Epithelial cell of prostate (primary cell): Measurements from ENCODE around the gene ORMDL3.

ENCODE experiments used
- DNase-seq: peaks from one replicate; pipeline ENCODE4 v3.0.0-alpha.2; 2011; ENCODE audit warnings: low read depth, low spot score
- H3K27ac ChIP-seq: fragments of 450-650 bp; 2 replicates; pipeline ENCODE4 v1.5.1; 2017; ENCODE audit warnings: mild to moderate bottlenecking

The ORMDL3 gene, protein sequence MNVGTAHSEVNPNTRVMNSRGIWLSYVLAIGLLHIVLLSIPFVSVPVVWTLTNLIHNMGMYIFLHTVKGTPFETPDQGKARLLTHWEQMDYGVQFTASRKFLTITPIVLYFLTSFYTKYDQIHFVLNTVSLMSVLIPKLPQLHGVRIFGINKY

DNA sequence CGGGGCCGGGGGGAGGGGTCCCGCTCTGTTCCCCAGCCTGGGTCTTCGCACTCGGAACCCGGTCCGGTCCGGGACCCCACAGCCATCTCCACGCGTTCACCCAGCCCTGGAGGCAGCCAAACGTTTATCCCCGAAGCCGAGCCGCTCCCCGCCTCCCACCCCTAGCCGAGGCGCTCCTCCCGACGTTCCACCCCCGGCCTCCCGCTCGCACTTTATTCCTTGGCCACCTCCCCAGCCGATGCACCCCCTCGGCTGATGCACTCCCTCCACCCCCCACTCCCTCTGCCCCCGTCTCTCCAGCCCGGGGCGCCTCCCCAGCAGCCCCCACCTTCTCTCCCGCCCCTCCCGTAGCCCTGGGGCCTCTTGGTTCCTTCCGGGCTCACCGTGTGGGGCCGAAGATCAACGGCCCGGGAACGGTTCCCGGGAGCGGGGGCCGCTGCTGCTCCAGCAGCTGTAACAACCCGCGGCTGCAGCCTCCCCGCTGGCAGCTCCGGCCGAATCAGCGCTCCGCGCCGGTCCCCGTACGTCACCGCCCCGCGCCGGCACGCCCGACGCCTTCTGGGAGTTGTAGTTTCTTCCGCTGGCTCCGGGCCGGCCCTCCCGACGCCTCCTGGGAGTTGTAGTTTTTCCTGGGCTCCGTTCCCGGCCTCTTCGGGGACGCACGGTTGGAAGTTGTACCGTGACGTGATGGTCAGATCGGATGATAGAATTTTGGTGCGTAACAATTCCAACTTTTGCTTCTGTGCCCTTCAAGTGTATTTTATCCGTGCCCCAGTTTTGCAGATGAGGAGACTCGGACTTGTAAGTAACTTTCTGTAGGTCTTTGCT is at the start of gene ORMDL3, which contains the start of gene LRRC3C:
Gene ORMDL3, minus strand, starts transcription at position 501 of the 828 bp plus-strand sequence. CDS start 3,398 bp downstream, outside the sequence.
Gene LRRC3C, plus strand, starts transcription at position 632 of the 828 bp plus-strand sequence. CDS start 13,792 bp downstream, outside the sequence.
- peak; percentile 55 for DNase-seq
- H3K27ac ChIP-seq = peak within 1 kb of the TSS; percentile 82

DNA sequence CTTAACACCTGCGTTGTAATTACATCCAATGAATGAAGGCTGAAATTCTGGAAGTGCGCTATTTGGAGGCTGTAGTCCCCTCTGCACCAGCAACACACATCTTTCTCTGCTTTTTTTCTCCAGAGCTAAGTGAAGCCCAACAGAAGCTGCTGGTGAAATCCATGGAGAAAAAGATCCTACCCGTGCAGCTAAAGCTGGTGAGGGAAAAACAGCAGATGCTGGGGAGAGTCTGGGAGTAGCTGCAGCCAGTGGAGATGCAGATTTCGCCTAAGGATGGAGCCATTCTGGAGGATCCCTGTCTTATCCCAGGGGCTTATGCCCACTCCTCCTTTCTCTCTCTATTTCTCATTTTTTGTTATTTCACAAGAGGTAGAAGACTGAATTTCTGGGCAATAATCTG is 48.4 kb upstream of the ORMDL3 start:
- no peak overlapping the region for H3K27ac ChIP-seq
- DNase-seq = no peak

DNA sequence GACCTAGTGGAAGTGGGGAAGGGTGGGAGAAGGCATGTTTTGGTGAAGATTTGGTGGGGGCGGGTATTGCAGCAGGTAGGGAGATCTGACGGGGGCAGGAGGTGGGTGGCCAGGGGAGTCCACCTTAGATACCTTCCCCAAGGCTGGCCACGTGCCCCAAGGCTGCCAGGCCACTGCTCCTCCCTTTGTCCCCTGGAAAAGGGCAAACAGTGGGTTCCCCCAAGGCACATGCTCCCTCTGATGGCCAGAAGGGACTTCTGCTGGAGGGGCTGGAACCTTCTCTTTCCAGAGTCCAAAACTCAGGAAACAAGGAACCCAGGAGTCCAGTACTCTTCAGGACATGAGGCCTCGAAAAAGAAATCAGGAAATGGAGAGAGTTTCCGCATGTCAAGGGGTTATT is 47.0 kb upstream of the ORMDL3 start:
- peak overlapping the region; percentile 49 for H3K27ac ChIP-seq
- DNase-seq = no peak

DNA sequence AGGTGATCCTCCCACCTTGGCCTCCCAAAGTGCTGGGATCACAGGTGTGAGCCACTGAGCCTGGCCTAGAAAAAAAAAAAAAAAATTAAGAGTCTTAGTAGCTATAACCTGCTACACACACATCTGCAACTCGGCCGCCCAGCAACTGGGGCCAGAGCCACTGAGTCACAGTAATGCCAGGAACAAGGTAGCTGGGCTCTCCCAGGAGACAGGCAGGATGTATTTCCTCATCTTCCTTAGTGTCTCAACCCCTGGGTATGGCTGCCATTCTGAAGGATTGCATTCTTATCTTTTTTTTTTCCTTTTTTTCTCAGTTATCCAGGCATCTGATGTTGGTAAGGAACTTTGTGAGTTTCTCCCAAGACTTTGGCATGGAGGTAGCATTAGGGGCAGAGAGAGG is 46.1 kb upstream of the ORMDL3 start:
- peak; percentile 40 for DNase-seq
- peak overlapping the region; percentile 49 for H3K27ac ChIP-seq

DNA sequence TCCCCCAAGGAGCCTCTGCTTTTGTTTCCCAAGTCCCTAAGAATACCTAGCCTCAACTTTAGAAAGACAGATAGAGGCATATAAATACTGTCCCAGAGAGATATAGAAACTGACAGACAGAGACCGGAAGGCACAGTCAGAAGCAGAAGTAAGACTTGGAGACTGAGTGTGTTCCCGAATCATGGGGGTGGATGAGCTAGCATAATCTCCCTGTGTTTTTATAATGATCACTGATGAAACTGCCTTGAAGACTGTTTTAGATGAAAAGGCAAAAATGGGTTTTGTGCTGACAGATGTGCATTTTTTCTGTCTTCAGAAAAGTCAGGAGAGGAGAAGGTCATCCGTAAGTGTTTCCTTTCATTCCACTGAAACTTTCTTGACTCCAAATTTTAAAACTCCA is 44.9 kb upstream of the ORMDL3 start:
- no peak overlapping the region for H3K27ac ChIP-seq

DNA sequence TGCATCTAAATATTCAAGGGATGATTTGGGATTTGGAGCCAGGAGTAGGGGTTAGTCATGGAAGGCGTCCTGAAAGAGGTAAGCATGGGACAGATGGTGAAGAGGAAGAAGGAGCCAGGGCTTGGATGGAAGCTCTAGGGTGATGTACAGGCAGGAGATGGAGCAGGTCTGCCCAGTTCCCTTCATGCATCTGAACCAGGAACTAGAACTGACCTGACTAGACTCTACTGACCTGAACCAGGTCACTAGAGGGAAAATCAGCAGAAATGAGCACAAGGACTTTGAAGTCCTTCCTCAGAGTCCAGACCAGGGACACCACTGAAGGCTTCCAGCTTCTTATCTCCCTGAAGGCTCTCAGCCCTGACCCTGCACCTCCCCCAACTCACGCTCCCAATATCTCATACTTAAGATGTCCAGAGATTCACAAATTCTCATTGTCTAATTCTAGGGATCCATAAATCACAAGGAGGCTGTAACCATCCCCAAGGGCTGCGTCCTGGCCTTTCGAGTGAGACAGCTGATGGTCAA is 43.7 kb upstream of the ORMDL3 start:
- no peak overlapping the region for H3K27ac ChIP-seq
- no peak for DNase-seq

More for the DNA sequence above, 44.9 kb upstream of the ORMDL3 start:
- DNase-seq = no peak

DNA sequence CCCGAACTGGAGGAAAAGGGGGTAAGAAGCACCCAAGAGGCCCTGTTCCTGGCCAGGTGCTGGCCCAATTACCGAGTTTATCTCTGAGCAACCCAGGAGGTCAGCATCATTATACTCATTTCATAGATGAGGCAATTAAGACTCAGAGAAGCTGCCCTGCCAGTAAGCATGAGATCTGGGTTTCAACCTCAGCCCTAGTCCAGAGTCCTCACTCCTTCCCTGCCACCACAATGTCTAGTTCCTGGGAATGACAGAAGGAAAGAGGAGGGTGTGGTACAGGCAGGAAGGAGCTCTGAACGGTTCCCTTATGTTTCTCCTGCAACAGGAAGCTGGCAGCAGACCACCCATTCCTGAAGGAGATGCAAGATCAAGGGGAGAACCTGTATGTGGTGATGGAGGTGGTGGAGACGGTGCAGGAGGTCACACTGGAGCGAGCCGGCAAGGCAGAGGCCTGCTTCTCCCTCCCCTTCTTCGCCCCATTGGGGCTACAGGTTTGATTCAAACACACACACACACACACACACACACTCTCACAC is 42.8 kb upstream of the ORMDL3 start:
- no peak for DNase-seq

DNA sequence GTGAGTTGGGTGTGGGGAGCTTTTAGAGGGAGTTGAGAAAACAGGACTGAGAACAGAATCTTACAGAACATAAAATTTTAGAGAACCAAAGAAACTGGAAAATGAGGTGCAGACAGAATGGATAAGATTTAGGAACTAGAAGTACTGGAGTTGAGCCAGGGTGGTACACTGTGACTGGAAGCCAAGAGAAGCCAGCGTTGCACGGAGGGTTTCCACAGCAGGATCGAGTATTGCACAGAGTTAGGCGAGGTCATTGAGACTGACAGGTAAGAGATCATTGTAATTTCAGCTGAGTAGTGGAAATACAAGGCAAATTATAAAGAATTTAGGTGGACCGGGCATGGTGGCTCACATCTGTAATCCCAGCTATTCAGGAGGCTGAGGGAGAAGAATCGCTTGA is 42.0 kb upstream of the ORMDL3 start:
- H3K27ac ChIP-seq = no peak overlapping the region
- no peak for DNase-seq

More for the DNA sequence above, 42.8 kb upstream of the ORMDL3 start:
- no peak overlapping the region for H3K27ac ChIP-seq

DNA sequence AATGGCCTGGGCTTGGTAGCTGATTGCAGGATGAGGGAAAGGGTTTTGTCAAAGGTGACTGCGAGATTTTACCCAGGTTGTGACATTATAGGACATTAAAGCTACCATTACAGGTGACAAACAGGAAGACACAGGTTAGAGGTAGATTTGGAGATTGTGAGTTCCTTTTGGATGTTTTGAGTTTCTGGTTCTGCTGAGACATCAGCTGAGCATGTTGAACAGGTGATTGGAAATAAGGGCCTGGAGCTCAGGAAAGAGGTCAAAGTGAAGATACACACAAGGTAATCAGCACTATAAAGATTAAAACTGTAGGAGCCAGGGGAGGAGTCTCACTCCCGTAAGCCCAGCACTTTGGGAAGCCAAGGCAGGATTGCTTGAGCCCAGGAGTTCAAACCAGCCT is 41.4 kb upstream of the ORMDL3 start:
- no peak overlapping the region for H3K27ac ChIP-seq
- DNase-seq = no peak

DNA sequence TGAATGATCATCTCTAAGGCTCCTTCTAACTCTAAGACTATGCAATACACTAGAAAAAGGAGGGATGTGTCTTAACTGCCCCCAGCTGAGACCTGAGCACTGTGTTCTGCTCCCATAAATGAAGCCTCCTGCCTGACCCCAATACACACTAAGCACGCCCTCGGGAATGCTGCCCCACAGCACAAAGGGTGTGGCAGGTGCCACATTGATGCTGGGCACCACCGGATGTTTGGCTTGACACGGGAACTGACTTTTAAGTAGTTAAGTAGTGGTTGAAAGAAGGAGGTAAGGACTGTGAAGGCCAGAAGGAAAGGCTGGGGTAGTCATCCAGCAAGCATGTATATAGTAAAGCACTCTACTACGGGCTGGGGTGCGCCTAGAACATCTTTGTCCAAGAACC is 39.4 kb upstream of the ORMDL3 start:
- peak overlapping the region; percentile 32 for H3K27ac ChIP-seq
- no peak for DNase-seq

DNA sequence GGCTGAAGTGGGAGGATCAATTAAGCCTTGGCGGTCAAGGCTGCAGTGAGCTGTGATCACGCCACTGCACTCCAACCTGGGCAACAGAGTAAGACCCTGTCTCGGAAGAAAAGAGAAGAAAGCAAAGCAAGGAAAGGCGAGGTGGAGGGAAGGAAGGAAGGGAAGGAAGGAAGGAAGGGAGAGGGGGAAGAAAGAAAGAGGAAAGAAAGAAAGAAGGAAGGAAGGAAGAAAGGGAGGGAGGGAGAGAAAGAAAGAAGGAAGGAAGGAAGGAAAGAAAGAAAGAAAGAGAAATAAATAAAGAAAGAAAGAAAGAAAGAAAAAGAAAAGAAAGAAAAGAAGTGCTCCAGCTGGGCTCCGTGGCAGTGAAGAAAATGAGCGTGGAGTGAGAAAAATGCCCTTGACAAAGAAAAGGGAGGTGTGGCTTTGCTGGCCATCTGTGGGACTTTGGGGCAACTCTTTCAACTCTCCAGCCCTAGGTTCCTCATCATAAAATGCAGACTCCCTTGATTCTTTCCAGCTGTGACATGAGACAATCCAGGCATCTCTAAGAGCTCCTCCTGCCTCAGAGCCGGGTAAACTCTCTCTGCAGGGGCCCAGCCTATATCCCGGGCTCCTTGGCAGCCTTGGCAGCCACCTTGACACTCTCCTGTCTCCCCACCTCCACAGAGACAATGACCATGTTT is 37.8 kb upstream of the ORMDL3 start:
- DNase-seq = no peak
- no peak overlapping the region for H3K27ac ChIP-seq

DNA sequence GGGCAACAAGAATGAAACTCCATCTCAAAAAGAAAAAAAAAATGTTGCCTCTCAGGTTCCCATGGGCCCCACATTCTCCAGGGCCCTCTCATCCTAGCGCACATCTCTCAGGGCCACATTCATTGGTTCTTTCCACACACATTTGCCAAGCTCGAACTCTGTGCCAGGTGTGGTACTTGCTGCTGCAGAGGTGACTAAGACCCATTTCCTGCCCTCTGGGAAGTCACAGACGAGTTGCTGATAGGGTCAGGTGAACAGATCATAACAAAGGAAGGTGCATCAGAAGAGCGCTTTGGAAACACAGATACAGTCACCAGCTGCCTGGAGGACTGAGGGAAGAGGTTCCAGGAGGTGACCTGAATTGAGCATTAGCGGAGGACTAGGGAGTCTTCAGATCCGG is 36.4 kb upstream of the ORMDL3 start:
- DNase-seq = peak; percentile 94
- H3K27ac ChIP-seq = peak overlapping the region; percentile 84

DNA sequence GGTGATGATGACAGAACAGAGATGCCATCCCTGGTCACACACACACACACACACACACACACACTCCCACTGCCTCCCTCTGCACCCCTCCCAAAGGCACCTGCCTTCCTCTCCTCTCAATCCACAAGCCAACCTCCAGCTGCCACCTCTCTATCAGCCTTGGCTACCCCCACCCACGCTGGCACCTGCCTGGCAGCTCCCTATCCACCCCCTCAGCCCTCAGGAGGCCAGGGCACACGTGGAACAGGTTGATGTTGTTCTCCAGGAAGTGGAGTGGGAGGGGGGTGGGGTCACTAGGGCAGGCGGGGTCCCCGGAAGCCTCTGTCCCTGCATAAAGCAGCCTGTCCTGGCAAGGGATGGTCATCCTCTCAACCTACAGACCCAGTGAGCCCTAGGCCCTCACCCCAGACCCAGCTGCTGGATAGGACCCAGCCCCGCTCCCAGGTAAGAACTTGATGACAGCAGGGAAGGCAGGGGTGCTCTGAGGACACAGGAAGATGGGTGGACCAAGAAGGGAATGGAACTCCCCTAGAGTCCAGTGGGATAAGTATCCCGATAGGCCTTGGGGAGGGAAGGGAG is 35.3 kb upstream of the ORMDL3 start, which contains the start of gene GSDMA:
Gene GSDMA, plus strand, starts transcription at position 363 of the 579 bp plus-strand sequence. CDS start 2,684 bp downstream, outside the sequence.
- H3K27ac ChIP-seq = peak within 1 kb of the TSS; percentile 84
- DNase-seq = no peak

DNA sequence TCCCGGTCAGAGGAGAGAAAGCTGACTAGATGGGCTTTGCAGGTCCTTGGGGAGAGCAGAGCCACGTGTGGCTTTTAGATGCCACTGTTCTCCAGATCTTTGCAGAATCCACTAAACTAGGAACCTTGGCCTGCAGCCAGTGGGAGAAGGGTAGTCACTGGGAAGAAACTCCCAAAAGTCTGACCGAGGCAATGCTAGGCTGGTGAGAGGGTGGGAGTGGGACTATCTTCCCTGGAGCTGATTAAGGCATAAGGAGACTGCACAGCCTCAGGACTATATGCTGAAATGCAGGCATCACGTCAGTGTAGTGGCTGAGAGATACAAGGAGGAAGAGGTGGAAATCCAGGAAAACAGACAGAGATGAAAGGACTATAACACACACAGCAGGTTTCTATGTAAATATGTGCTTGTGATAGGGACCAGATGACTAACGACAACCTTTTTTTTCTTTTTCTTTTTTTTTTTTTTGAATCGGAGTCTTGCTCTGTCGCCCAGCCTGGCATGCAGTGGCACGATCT is 33.2 kb upstream of the ORMDL3 start:
- DNase-seq = no peak
- H3K27ac ChIP-seq = no peak overlapping the region

DNA sequence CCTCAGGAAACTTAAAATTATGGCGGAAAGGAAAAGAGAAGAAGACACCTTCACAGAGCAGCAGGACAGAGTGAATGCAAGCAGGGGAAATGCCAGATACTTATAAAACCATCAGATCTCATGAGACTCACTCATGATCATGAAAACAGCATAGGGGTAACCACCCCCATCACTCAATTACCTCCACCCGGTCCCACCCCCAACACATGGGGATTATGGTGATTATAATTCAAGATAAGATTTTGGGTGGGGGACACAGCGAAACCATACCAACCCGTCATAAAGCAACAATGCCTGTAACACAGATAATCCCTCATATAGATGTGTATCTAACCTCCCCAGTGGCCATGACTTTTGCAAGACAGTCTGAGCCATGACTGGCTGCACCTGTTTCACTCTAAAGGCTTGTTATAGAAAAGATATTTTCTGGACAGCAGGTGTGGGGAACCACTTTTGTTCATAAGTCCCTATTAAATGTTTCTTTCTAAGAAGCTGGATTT is 28.4 kb upstream of the ORMDL3 start:
- no peak for DNase-seq
- no peak overlapping the region for H3K27ac ChIP-seq

DNA sequence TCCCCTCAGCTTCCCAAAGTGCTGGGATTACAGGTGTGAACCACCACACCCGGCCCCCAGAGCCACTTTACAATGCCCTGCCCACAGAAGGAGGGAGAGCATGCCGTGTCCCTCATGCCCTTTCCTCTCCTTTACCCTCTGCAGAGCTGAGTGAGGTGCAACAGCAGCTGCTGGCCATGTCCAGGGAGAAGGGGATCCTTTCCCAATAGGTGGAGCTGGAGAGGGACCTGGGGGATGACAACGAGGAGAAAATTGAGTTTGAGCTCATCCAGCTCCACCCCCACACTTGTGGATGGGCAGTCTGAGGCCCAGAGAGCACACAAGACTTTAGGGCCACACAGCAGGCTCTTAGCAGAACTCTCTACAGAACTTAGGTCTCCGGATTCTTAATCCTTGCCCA is 27.5 kb upstream of the ORMDL3 start:
- H3K27ac ChIP-seq = no peak overlapping the region
- DNase-seq = no peak

DNA sequence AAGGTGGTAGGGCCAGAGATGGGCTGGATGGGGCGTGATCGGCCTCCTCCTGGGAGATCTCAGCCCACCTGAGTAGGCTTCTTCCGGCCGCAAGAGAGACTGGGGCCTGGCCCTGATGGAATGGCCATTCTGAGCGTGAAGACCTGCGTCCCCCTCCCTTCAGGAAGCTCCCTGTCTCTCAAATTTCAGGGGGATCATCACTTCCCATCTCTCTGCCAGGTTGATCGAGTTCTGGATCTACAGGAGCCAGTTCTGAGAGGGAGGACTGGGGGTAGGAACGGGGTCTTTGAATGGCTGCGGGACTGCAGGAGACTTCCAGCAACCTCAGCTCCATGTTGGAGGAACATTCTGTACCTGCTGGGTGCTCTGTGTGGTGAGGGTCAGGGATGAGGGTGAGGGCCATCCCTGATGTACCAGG is 26.1 kb upstream of the ORMDL3 start:
- H3K27ac ChIP-seq = no peak overlapping the region
- no peak for DNase-seq

DNA sequence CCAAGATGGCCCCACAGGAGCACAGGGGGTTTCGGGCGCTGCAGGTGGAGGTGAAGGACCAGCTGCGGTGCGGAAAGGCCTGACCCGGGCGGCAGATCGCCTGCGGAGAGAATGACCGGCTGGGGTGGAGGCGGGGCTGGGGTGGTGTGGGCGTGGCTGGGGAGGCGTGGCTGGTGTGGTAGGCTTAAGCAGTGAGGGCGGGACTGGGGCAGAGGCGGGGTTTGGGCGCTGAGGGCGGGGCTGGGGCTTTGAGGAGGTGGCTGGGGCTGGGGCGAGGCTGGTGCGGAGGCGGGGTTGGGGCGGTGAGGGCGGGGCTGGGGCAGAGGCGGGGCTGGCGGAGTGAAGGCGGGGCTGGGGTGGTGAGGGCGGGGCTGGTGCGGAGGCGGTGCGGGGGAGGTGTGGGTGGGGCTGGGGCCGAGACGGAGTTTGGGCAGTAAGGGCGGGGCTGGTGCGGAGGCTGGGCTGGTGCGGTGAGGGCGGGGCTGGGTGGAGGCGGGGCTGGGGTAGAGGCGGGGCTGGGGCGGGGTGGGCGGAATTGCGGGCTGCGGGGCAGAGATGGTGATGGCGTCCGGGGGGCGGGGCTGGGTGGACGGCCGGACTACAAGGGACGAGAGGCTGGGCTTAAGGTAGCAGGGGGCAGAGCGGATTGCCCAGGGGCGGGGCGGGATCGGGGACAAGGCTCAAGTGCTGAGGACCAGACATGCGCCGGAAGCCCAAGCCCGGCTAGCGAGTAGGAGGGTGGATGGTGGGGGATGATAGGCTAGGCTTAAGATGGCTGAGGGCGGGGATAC is 25.5 kb upstream of the ORMDL3 start:
- peak; percentile 68 for DNase-seq
- no peak overlapping the region for H3K27ac ChIP-seq
